Urinary bladder (tissue), 4 donors: ENCODE measurements around the gene DLL1. TPM values are rescaled to one million over a fixed set of nuclear protein-coding genes. Genes with fewer than 3 reads are reported as not detected.

ENCODE experiments used
- DNase-seq: peaks from one replicate; pipeline ENCODE4 v3.0.0-alpha.2; 2015; ENCODE audit errors: extremely low spot score
- H3K27ac ChIP-seq: one replicate; pipeline ENCODE4 v1.5.1; 2013; ENCODE audit warnings: low read depth, mild to moderate bottlenecking, moderate library complexity
- H3K36me3 ChIP-seq: one replicate; pipeline ENCODE4 v1.6.1; 2013; ENCODE audit warnings: mild to moderate bottlenecking, moderate library complexity; ENCODE audit not compliant: insufficient read depth
- H3K4me1 ChIP-seq: one replicate; pipeline ENCODE4 v1.6.1; 2013; ENCODE audit warnings: mild to moderate bottlenecking, moderate library complexity; ENCODE audit not compliant: insufficient read depth
- H3K4me3 ChIP-seq: one replicate; pipeline ENCODE4 v1.5.1; 2013; ENCODE audit warnings: low read depth, low read length
- WGBS: extraction: QIAGEN DNeasy Blood & Tissue Kit; methylation state at CpG from one replicate; pipeline ENCODE4 v1.1.7; 2013; 5-methylcytosine and 5-hydroxymethylcytosine counted together
- polyA plus RNA-seq: library from polyadenylated mRNA; stranded (reverse); fragments of 200-250 nt; gene quantifications from one replicate; pipeline ENCODE4 v1.2.3, GENCODE V29; 2013
- total RNA-seq: library from RNA; depleted of rRNA; stranded (reverse); fragments of >200 nt; gene quantifications from one replicate; pipeline ENCODE4 v1.2.3, GENCODE V29; 2014
- donor health status: healthy with polysubstance abuse.
- donor health status: healthy.

Gene DLL1
- total and polyA plus RNA-seq, 2 donors = 5.9 to 22.1 TPM

DNA sequence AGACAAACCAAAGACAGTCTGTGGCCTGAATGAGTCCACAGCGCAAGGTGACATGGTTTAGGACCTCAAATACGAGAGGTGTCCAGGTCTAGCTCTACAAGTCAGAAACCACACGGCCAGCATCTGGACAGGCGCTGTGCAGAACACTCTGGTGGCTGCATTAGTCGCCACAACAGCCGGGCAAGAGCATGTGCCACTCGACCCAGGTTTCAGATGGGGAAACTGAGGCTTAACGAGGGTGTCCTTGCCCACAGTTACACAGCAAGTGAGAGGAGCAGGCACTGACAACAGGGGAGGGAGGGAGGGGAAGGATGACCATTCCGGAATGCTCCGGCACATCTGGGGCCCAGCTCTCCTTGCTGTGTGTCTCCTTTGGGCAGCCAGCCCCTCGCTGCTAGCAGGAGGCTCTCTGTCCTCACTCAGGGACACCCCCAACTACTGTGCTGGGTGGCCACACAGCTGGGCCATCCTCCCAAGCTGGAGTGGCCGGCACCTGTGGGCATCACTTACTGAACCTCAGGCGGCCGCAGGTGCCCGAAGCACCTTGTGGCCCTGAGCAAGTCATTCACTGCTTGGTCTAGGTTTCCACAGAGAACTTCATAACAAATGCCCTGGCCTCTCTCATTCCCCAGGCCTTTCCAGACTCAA is 6.6 kb downstream of the DLL1 start:
- no peak for DNase-seq
- Histone ChIP-seq H3K27ac (no peak overlapping the region), H3K4me1 (no peaks in the 10 kb centered on the region), H3K4me3 (no peak overlapping the region), H3K36me3 (no peaks in the 10 kb centered on the region)
- 95% methylated on average over 15 of the region's 15 CpGs for WGBS

DNA sequence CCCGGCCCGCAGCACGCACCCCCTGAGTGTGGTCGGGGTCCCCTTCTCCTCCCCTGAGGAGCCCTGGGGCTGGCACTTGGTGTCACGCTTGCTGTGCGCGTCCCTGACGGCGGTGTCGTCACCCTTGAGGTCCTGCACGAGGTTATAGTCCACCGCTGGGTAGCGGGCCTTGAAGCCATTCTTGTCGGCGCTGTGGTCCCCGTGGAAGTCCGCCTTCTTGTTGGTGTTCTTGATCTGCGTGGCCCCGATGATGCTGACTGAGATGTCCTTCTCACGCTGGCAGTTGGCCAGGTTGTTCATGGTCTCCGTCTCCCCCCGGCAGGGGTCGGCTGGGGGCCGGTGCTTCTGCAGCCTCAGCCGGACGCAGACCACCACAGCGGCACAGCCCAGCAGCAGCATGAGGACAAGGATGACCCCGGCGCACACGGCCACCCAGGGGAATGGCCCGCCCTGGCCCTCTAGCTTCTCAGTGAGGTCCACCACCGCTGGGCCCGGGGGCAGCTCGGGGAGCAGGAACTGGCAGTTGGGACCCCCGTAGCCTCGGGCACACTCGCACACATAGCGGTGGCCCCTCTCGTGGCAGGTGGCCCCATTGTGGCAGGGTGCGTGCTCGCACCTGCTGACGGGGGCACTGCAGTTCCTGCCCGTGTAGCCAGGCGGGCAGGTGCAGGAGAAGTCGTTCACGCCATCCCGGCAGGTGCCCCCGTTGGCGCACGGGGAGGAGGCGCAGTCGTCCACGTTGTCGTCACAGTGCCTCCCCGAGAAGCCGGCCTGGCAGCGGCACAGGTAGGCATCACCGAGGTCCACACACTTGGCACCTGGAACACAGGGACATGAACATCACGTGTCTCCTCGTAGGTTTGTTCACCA is 7.4 kb downstream of the DLL1 start:
- Histone ChIP-seq H3K4me3 (no peak overlapping the region), H3K36me3 (no peaks in the 10 kb centered on the region), H3K27ac (no peak overlapping the region), H3K4me1 (no peaks in the 10 kb centered on the region)
- DNase-seq = no peak
- 94% methylated on average over 60 of the region's 60 CpGs for WGBS

DNA sequence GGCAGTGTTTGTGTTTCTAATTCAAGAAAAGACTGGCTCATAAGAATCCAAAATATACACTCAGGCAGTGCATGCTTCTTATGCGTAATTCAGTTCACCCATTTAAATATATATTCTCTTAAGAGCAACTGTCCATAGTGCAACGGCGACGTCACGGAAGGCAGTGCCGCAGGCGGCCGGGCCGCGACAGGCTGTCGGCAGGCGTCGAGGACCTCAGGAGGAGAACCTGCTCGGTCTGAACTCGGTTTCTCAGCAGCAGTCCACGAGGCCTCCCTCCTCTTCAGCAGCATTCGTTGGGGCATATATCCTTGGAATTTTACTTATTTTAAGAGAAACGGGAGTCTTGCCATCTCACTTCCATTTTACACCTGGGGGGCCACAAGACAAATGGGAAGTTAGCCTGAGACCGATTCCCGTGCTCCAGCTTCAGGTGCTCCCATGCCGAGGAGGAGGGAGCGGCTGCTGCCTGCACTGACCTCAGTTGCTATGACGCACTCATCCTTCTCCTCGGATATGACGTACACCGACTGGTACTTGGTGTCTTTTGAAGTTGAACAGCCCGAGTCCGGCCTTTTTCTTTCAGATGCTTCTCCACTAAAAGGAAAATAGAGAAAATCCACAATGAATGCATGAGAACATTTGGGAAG is 8.2 kb downstream of the DLL1 start:
- WGBS = 94% methylated on average over 28 of the region's 28 CpGs
- H3K36me3 ChIP-seq = no peaks in the 10 kb centered on the region
- H3K4me1 ChIP-seq = no peaks in the 10 kb centered on the region
- no peak overlapping the region for H3K27ac ChIP-seq
- H3K4me3 ChIP-seq = no peak overlapping the region
- DNase-seq = no peak

DNA sequence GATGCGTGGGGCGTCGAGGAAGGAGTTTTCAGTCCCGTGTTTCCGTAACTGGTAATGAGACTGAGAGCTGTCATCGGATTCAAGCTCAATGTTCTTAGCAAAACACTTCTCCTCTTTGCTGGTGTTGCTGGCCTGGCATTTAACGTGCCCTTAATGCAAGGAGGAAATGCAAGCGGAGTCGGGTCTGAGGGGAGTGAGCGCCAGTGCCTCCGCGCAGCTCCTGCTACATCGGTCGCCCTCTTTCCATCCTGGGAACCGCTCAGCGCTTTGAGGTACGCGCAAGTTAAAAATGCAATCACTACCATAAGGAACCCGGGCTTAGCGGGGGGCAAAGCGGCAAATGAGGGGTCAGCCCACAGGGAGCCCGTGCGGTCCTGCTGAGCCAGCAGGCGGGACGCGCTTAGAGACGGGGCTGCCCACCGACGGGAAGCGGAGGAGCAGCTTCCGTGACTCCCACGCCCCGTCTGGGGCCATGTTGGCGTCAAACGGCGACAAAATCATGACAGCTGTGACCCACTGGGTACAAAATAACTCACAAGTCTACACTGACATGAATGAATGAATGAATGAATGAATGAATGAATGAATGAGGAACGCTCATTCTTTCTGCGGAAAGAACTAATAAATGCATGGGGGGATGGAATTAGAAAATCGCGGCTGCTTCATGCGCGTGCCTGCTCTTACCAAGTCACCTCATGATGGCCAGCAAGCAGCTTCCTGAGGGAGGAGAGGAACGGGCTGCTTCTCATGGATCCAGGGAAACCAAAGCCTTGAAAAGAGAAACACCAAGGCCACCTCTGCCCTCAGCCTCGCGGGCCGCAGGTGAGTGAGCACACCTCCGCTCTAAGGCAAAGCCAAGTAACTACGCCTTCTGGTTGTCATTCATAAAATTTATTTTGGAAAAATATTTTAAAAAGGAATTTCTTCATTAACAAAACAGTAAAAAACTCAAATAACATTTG is 9.3 kb downstream of the DLL1 start:
- 94% methylated on average over 48 of the region's 48 CpGs for WGBS
- no peaks in the 10 kb centered on the region for H3K4me1 ChIP-seq

DNA sequence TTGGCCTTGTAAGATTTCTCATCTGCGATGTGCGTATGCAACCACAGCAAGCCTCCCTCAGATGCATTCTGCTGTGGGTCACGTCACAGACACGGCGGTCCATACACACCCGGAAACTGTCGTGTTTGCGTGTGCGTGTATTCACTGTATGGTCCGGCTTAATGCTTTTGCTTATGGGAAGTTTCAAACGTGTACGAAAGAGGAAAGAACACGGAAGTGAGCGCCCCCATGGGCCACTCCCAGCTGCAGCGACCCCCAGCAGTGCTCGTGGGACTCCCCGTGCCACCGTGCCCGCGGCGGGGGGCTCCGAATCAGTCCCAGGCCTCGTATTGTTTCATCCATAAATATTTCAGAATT is 10.2 kb downstream of the DLL1 start:
- no peaks in the 10 kb centered on the region for H3K4me1 ChIP-seq
- 62% methylated on average over 23 of the region's 23 CpGs for WGBS
- H3K36me3 ChIP-seq = no peaks in the 10 kb centered on the region
- DNase-seq = no peak
- no peak overlapping the region for H3K27ac ChIP-seq
- H3K4me3 ChIP-seq = no peak overlapping the region

More for the DNA sequence above, 9.3 kb downstream of the DLL1 start:
- Histone ChIP-seq H3K27ac (no peak overlapping the region), H3K36me3 (no peaks in the 10 kb centered on the region), H3K4me3 (no peak overlapping the region)
- DNase-seq = no peak

DNA sequence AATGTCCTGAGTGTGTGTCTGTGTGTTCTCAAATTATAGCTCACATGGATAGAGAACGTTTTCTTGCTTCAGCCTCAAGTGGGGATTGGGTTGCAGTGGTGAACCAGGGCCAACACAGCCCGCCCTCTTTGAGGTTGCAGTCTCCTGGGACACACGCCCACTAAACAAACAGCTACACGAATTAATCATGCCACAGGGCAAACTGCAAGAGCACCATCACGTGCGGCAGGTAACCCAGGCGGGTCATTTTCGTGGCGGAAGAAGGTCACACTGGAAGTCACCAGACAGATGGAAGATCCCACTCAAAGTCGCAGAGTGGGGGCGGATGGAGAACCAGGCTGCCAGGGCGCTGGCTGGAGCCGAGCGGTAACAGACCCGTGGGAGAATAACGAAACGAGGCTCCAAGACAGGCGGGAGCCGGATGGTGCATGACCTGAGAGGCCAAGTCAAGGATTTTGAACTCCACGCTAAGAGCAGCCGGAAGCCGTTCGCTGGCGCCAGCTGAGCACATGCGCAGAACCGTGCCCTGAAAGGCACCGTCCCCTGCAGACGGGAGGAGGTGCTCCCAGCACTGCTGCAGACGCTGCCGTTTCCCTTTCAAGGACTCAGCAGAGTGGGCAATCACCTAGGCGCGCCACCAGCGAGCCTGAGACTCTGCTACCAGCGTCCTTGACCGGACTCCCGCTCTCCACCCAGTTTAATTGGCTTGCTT is 10.7 kb downstream of the DLL1 start:
- Histone ChIP-seq H3K27ac (peak overlapping the region; percentile 75), H3K4me3 (no peak overlapping the region), H3K4me1 (no peaks in the 10 kb centered on the region), H3K36me3 (no peaks in the 10 kb centered on the region)
- 55% methylated on average over 36 of the region's 36 CpGs for WGBS
- DNase-seq = no peak

DNA sequence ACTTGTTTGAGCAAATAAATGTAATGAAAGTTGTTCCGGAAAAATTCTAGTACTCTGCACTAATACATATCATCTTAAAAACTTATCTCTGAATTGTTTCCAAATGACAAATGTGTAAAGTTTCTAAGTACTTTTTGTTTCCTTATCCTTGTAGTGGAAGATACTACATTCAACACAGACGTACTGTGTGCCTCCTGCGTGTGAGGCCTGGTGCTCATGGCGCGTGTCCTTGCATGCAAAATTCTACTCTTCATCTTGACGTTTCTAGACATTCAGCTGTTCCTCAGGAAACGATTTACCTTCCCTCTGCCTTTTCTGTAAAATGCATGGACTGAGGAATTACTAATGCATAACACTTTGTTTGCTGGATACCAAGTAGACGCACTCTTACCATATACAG is 11.5 kb downstream of the DLL1 start:
- no peaks in the 10 kb centered on the region for H3K4me1 ChIP-seq
- 83% methylated on average over 8 of the region's 8 CpGs for WGBS
- H3K36me3 ChIP-seq = no peaks in the 10 kb centered on the region
- H3K4me3 ChIP-seq = no peak overlapping the region
- DNase-seq = no peak
- H3K27ac ChIP-seq = no peak overlapping the region

DNA sequence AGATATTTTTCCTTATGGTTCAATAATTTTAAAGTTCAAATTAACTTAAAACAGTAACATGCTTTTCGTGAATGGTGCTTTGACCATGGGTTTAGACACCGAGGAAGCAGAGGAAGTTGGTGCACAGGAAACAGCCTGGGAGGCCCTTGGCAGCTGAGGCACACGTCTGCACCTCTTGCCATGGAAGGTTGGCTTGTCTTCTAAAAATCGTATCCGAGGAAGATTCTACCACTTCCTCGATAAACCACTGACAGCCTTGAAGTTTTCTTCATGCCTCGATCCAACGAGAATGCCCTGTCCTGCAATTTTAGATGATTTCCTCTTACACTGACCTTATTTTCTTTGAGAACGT is 12.2 kb downstream of the DLL1 start:
- Histone ChIP-seq H3K36me3 (no peaks in the 10 kb centered on the region), H3K27ac (no peak overlapping the region), H3K4me1 (no peaks in the 10 kb centered on the region), H3K4me3 (no peak overlapping the region)
- 69% methylated on average over 9 of the region's 9 CpGs for WGBS
- DNase-seq = no peak

DNA sequence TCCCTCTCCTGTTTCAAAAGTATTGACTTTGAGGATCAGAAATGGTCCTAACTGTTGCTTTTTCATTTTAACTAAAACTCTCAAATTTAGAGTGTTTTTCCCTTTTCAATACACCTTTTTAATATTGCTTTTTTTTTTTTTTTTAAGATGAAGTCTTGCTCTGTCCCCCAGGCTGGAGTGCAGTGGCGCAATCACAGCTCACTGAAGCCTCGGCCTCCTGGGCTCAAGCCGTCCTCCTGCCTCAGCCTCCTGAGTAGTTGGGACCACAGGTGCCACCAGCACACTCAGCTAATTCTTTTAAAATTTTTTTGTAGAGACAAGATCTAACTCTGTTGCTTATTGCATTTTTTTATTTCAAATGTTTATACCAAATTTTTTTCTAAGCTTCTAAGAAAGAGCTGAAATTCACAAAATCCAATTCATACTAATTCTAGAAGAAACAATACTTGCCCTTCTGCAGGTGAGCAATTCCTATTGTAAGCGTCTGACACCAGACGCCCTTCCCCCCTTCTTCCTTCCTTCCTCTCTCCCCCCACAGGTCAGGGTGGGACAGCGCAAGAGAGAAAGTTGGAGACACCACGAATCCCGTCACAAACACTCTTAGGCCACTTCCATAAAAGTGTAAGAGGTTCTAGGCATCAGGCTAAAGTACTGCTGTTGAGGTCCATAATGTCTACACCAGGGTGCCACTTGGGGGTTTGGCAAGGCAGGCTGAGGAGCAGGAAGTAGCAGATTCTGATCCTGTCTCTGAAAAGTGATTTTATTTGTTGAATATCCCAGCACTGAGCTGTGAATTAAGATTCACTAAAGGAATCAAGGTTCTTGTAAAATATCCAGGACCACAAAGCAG is 12.8 kb downstream of the DLL1 start:
- DNase-seq = no peak
- Histone ChIP-seq H3K4me1 (no peaks in the 10 kb centered on the region), H3K27ac (no peak overlapping the region), H3K36me3 (no peaks in the 10 kb centered on the region), H3K4me3 (no peak overlapping the region)
- 84% methylated on average over 8 of the region's 8 CpGs for WGBS

DNA sequence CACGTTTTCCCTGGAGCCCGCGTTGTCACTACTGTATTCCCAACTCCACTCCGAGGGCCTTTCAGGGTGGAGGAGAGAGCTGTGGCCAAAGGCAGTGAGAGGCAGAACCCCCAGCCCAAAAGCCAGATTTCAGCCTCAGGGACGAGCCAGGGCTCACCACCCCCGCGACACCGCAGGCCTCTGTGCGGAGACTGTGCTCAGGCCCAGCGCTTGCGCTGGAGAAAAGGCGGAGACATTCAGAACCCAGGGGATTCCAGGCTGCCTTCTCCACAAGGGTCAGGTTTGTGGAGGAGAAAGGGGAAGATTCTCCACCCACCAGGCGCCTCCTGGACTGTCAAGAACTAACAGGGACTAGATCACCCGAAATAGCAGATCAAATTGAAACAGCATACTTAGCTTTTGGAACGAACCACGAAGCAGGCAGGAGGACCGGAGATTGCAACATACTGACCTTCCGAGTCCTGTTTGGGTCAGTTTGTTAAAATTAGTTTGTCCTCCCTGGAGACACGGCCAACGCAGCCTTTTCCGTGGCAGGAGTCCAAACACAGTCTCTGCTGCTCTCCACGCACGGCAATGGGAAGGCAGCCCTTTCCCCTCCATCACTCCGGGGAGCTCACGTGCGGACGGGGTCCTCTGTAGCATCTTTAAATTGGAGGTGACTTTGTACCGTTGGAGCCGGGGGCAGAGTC is 14.4 kb downstream of the DLL1 start:
- Histone ChIP-seq H3K36me3 (no peaks in the 10 kb centered on the region), H3K4me3 (no peak overlapping the region), H3K27ac (peak overlapping the region; percentile 71), H3K4me1 (no peaks in the 10 kb centered on the region)
- DNase-seq = no peak
- WGBS = 57% methylated on average over 29 of the region's 29 CpGs

DNA sequence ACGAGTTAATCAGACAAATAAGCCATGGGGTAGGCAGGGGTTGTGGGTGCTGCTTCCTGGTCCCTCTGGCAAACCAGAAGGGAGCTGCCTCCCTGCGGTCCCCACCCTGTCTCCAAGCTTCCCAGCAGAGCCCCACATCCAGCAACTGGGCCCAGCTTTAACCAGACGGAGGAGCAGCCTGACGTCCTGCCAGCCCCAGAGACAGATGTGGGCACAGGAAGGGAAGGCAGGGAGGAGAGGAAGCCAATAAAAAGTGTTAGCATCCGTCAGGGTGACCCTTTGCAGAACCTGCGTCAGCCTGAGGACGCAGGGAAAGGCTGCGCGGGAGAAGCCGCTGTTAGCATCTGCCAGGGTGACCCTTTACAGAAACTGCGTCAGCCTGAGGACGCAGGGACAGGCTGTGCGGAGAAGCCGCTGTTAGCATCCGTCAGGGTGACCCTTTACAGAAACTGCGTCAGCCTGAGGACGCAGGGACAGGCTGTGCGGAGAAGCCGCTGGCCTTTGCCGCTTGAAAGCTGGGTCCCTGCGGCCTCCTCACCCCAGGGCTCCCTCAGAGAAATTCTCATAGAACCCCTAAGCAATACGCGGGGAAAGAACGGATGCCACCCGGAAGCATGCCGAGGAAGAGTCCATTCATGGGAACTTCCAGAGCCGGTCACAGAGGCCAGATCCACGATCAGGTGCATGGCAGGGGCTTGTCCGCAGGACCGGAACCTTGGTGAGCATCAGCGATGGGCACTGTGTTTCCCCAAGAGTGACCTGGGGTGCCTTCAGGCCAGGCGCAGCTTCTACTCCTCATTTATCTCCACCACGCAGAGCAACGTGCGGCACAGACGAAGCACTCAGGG is 15.9 kb downstream of the DLL1 start:
- Histone ChIP-seq H3K4me1 (no peaks in the 10 kb centered on the region), H3K27ac (no peak overlapping the region), H3K36me3 (no peaks in the 10 kb centered on the region), H3K4me3 (no peak overlapping the region)
- 85% methylated on average over 36 of the region's 36 CpGs for WGBS
- DNase-seq = no peak
